ENCODE data around the gene AKAP13. TPM values are rescaled to one million over a fixed set of nuclear protein-coding genes. Genes with fewer than 3 reads are reported as not detected.

The AKAP13 gene
- total and polyA plus RNA-seq, 2 of the 13 experiments (the other 11 are each of a cell fraction or from before 2014, with no cell fraction given), result 6.7 to 27.1 TPM

DNA sequence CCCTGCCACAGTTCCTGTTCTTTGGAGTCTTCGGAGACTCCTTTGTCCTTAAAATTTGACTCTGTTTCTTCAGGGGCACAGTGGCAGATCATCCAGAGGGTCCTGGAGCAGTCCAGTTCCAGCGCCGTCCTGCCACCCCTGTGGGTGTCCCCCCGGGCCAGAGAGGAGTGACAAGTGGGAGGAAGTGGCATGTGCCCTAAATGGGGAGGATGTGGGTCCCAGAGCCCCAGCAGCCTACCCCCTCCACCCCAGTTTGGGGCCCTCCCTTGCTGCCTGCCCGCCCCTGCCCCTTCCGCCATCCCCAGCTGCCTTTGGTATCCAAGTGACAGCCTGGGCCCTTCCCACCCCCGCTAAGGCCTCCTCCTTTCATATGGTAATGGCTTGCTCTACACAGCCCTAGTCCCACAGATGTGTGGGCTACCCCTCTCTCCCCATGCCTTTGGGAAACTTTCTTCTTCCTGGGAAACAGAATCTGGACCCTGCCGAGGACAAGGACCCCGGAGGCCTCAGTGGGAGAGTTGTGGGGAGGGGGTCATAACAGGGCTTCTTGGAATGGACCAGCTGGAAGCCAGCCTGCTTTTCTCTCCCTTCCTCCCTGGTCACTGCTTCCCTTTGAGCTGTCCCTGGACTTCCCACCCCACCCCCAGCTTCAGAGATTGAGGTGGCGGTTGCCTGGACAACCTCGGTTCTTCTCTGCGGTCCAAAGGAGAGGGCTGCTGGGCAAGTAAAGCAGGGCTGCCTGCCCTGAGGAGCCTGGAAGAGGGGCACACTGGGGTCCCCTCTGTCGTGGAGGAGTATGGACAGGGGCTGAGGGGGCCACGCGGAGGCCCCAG, 371.1 kb downstream of the AKAP13 start:
- H3K27ac ChIP-seq (ENCODE audit: extremely low read length, insufficient read depth, low read length), result no peak overlapping the region
- FAIRE-seq, result no peak
- H4K20me1 ChIP-seq (ENCODE audit: insufficient read depth, low read length), result no peaks in the 10 kb centered on the region
- no TSS peak for BruUV-seq (replicated peaks)
- H3K9me3 ChIP-seq (ENCODE audit: low read length), result no peaks in the 10 kb centered on the region
- H3K4me2 ChIP-seq (ENCODE audit: low read depth, low read length), result no peak overlapping the region
- in situ Hi-C loops (cut with HindIII; ENCODE audit: extremely low pct_ligation_motif_present, low pct_unique_long_range_greater_than_20kb) (no loop called here), intact Hi-C loops (cut with micrococcal nuclease; ENCODE audit: unreplicated experiment) (no loop called here)
- no peaks in the 10 kb centered on the region for H3K79me2 ChIP-seq (ENCODE audit: insufficient read depth, low read length)
- WGBS (ENCODE audit: low lambda C conversion rate), result 93% methylated on average over 11 of the region's 15 CpGs
- DNase-seq (ENCODE audit: low spot score), result no peak
- ChIA-PET POLR2A (no interaction called here), CTCF (ENCODE audit: low intra/inter-chr PET ratio, low total read pairs) (no interaction called here)
- no peak overlapping the region for H3K9ac ChIP-seq (ENCODE audit: insufficient read depth, low read depth, low read length)
- ATAC-seq, result peak; percentile 15
- 0 out of 5 replicates have a peak, but pooled peaks cover 0 to 14% of the 10 kb centered on the region in 2 experiments for H3K36me3 ChIP-seq (replicated peaks in 1 of 2; ENCODE audit: control insufficient read depth in 1 of 2, insufficient read depth in 2 of 2, low read length in 2 of 2)
- H3K27me3 ChIP-seq (ENCODE audit: control insufficient read depth in 1 of 2, insufficient read depth in 2 of 2, low read length in 2 of 2), result no peaks in the 10 kb centered on the region
- H3K4me1 ChIP-seq (ENCODE audit: insufficient read depth, low read length), result no peaks in the 10 kb centered on the region
- no peak overlapping the region for H3K4me3 ChIP-seq (replicated peaks in 1 of 3; ENCODE audit: insufficient read depth in 1 of 3, low read depth in 2 of 3, low read length in 3 of 3)
- no peak overlapping the region for H2AFZ ChIP-seq (ENCODE audit: low read length)
- TF ChIP-seq KMT2B (CRISPR knock-in tag; IDR thresholded peaks at IDR 0.05), result no peak
- TF ChIP-seq, protein P1, sequence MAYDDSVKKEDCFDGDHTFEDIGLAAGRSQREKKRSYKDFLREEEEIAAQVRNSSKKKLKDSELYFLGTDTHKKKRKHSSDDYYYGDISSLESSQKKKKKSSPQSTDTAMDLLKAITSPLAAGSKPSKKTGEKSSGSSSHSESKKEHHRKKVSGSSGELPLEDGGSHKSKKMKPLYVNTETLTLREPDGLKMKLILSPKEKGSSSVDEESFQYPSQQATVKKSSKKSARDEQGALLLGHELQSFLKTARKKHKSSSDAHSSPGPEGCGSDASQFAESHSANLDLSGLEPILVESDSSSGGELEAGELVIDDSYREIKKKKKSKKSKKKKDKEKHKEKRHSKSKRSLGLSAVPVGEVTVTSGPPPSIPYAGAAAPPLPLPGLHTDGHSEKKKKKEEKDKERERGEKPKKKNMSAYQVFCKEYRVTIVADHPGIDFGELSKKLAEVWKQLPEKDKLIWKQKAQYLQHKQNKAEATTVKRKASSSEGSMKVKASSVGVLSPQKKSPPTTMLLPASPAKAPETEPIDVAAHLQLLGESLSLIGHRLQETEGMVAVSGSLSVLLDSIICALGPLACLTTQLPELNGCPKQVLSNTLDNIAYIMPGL (CRISPR knock-in tag; IDR thresholded peaks at IDR 0.05; ENCODE audit: borderline replicate concordance in 1 of 2, low read depth in 1 of 2), result no peak
- TF ChIP-seq NFIC (IDR thresholded peaks at IDR 0.05; ENCODE audit: low read length), result no peak
- TF ChIP-seq CREB1 (IDR thresholded peaks at IDR 0.05), result no peak
- TF ChIP-seq CREB1 (CRISPR knock-in tag; IDR thresholded peaks at IDR 0.05), result no peak
- TF ChIP-seq ATAD3A (CRISPR knock-in tag; IDR thresholded peaks at IDR 0.05), result no peak
- no peak for TF ChIP-seq YEATS4 (CRISPR knock-in tag; IDR thresholded peaks at IDR 0.05; ENCODE audit: borderline replicate concordance)
- TF ChIP-seq TCF7 (IDR thresholded peaks at IDR 0.05; ENCODE audit: low read depth), result no peak
- TF ChIP-seq KLF16 (CRISPR knock-in tag; IDR thresholded peaks at IDR 0.05), result no peak
- TF ChIP-seq, protein P2, sequence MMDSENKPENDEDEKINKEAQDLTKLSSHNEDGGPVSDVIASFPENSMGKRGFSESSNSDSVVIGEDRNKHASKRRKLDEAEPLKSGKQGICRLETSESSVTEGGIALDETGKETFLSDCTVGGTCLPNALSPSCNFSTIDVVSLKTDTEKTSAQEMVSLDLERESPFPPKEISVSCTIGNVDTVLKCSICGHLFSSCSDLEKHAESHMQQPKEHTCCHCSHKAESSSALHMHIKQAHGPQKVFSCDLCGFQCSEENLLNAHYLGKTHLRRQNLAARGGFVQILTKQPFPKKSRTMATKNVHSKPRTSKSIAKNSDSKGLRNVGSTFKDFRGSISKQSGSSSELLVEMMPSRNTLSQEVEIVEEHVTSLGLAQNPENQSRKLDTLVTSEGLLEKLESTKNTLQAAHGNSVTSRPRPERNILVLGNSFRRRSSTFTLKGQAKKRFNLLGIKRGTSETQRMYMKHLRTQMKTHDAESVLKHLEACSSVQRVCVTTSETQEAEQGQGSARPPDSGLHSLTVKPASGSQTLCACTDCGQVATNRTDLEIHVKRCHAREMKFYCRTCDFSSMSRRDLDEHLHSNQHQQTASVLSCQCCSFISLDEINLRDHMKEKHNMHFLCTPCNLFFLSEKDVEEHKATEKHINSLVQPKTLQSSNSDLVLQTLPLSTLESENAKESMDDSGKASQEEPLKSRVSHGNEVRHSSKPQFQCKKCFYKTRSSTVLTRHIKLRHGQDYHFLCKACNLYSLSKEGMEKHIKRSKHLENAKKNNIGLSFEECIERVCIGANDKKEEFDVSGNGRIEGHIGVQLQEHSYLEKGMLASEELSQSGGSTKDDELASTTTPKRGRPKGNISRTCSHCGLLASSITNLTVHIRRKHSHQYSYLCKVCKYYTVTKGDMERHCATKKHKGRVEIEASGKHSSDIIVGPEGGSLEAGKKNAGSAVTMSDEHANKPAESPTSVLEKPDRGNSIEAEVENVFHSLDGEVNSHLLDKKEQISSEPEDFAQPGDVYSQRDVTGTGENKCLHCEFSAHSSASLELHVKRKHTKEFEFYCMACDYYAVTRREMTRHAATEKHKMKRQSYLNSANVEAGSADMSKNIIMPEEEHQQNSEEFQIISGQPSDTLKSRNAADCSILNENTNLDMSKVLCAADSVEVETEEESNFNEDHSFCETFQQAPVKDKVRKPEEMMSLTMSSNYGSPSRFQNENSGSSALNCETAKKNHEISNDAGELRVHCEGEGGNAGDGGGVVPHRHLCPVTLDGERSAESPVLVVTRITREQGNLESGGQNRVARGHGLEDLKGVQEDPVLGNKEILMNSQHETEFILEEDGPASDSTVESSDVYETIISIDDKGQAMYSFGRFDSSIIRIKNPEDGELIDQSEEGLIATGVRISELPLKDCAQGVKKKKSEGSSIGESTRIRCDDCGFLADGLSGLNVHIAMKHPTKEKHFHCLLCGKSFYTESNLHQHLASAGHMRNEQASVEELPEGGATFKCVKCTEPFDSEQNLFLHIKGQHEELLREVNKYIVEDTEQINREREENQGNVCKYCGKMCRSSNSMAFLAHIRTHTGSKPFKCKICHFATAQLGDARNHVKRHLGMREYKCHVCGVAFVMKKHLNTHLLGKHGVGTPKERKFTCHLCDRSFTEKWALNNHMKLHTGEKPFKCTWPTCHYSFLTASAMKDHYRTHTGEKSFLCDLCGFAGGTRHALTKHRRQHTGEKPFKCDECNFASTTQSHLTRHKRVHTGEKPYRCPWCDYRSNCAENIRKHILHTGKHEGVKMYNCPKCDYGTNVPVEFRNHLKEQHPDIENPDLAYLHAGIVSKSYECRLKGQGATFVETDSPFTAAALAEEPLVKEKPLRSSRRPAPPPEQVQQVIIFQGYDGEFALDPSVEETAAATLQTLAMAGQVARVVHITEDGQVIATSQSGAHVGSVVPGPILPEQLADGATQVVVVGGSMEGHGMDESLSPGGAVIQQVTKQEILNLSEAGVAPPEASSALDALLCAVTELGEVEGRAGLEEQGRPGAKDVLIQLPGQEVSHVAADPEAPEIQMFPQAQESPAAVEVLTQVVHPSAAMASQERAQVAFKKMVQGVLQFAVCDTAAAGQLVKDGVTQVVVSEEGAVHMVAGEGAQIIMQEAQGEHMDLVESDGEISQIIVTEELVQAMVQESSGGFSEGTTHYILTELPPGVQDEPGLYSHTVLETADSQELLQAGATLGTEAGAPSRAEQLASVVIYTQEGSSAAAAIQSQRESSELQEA (CRISPR knock-in tag; IDR thresholded peaks at IDR 0.05; ENCODE audit: not compliant biosample characterization), result no peak
- TF ChIP-seq ZNF12 (CRISPR knock-in tag; IDR thresholded peaks at IDR 0.05), result no peak
- TF ChIP-seq CCDC6 (CRISPR knock-in tag; IDR thresholded peaks at IDR 0.05), result no peak
- no peak for TF ChIP-seq ZFP1 (CRISPR knock-in tag; IDR thresholded peaks at IDR 0.05)
- TF ChIP-seq ZMYM2 (CRISPR knock-in tag; IDR thresholded peaks at IDR 0.05), result no peak
